Measurements from ENCODE around the gene PHF21A.
"Not testable (repeated sequence)": the region's sequence is repeated elsewhere in the genome, so short reads cannot be mapped to it uniquely, and the experiment has no call there.

The PHF21A gene

GRCh38 chr11:46026606-46027293 is 94.5 kb downstream of the PHF21A start:
- Histone ChIP-seq H3K4me2 (ENCODE audit: low read length) (no peak overlapping the region), H3K9ac (no peak overlapping the region), H3K79me2 (peaks cover 12% of the 10 kb centered on the region), H3K27me3 (ENCODE audit: control insufficient read depth, insufficient read depth, low read length) (no peaks in the 10 kb centered on the region), H3K4me3 (ENCODE audit: low read depth, low read length) (no peak overlapping the region), H2AFZ (no peak overlapping the region), H3K36me3 (ENCODE audit: control insufficient read depth, insufficient read depth, low read length) (no peaks in the 10 kb centered on the region), H3K27ac (peak overlapping the region; percentile 8), H3K9me3 (ENCODE audit: control insufficient read depth, low read length) (no peaks in the 10 kb centered on the region), H3K4me1 (peaks cover 15% of the 10 kb centered on the region)
- no peak for TF ChIP-seq CTCF (IDR thresholded peaks at IDR 0.05)

- Histone ChIP-seq H3K79me2 (no peaks in the 10 kb centered on the region), H3K4me3 (ENCODE audit: low read depth, low read length) (no peak overlapping the region), H3K9ac (no peak overlapping the region), H2AFZ (no peak overlapping the region), H3K9me3 (ENCODE audit: control insufficient read depth, low read length) (no peaks in the 10 kb centered on the region), H3K4me2 (ENCODE audit: low read length) (no peak overlapping the region), H3K4me1 (no peaks in the 10 kb centered on the region), H3K27ac (no peak overlapping the region), H3K36me3 (ENCODE audit: control insufficient read depth, insufficient read depth, low read length) (no peaks in the 10 kb centered on the region), H3K27me3 (ENCODE audit: control insufficient read depth, insufficient read depth, low read length) (no peaks in the 10 kb centered on the region)
- TF ChIP-seq CTCF (IDR thresholded peaks at IDR 0.05): no peak
These were observed 101.1 kb downstream of the PHF21A start for GRCh38 chr11:46020084-46020599.

GRCh38 chr11:46018651-46019050 is 102.6 kb downstream of the PHF21A start:
- no peaks in the 10 kb centered on the region for H3K4me1 ChIP-seq
- peaks cover 4% of the 10 kb centered on the region for H3K79me2 ChIP-seq
- no peak overlapping the region for H3K4me3 ChIP-seq (ENCODE audit: low read depth, low read length)
- no peaks in the 10 kb centered on the region for H3K27me3 ChIP-seq (ENCODE audit: control insufficient read depth, insufficient read depth, low read length)
- no peaks in the 10 kb centered on the region for H3K9me3 ChIP-seq (ENCODE audit: control insufficient read depth, low read length)
- H3K36me3 ChIP-seq (ENCODE audit: control insufficient read depth, insufficient read depth, low read length): no peaks in the 10 kb centered on the region
- no peak overlapping the region for H3K27ac ChIP-seq
- H3K4me2 ChIP-seq (ENCODE audit: low read length): no peak overlapping the region
- no peak for TF ChIP-seq CTCF (IDR thresholded peaks at IDR 0.05)
- no peak overlapping the region for H3K9ac ChIP-seq
- no peak overlapping the region for H2AFZ ChIP-seq

- Histone ChIP-seq H3K27ac (no peak overlapping the region), H3K79me2 (peaks cover 9% of the 10 kb centered on the region), H3K36me3 (ENCODE audit: control insufficient read depth, insufficient read depth, low read length) (no peaks in the 10 kb centered on the region), H3K27me3 (ENCODE audit: control insufficient read depth, insufficient read depth, low read length) (no peaks in the 10 kb centered on the region), H3K4me2 (ENCODE audit: low read length) (no peak overlapping the region), H2AFZ (no peak overlapping the region), H3K4me3 (ENCODE audit: low read depth, low read length) (no peak overlapping the region), H3K9ac (no peak overlapping the region), H3K9me3 (ENCODE audit: control insufficient read depth, low read length) (no peaks in the 10 kb centered on the region), H3K4me1 (no peaks in the 10 kb centered on the region)
- no peak for TF ChIP-seq CTCF (IDR thresholded peaks at IDR 0.05)
These were observed 103.9 kb downstream of the PHF21A start for GRCh38 chr11:46017341-46017740.

- peaks cover 11% of the 10 kb centered on the region for H3K79me2 ChIP-seq
- no peak overlapping the region for H3K9ac ChIP-seq
- H3K4me2 ChIP-seq (ENCODE audit: low read length): no peak overlapping the region
- H3K27me3 ChIP-seq (ENCODE audit: control insufficient read depth, insufficient read depth, low read length): no peaks in the 10 kb centered on the region
- peaks cover 6% of the 10 kb centered on the region for H3K4me1 ChIP-seq
- TF ChIP-seq CTCF (IDR thresholded peaks at IDR 0.05): no peak
- H3K9me3 ChIP-seq (ENCODE audit: control insufficient read depth, low read length): no peaks in the 10 kb centered on the region
- H3K4me3 ChIP-seq (ENCODE audit: low read depth, low read length): no peak overlapping the region
- no peak overlapping the region for H3K27ac ChIP-seq
- H3K36me3 ChIP-seq (ENCODE audit: control insufficient read depth, insufficient read depth, low read length): no peaks in the 10 kb centered on the region
- H2AFZ ChIP-seq: no peak overlapping the region
These were observed 105.3 kb downstream of the PHF21A start for GRCh38 chr11:46015941-46016340.

GRCh38 chr11:46014168-46014567 is 107.1 kb downstream of the PHF21A start:
- not testable (repeated sequence) for H3K27ac ChIP-seq; H2AFZ ChIP-seq; H3K9ac ChIP-seq; H3K4me1 ChIP-seq; H3K36me3 ChIP-seq (ENCODE audit: control insufficient read depth, insufficient read depth, low read length); H3K4me2 ChIP-seq (ENCODE audit: low read length); H3K9me3 ChIP-seq (ENCODE audit: control insufficient read depth, low read length); H3K4me3 ChIP-seq (ENCODE audit: low read depth, low read length); H3K27me3 ChIP-seq (ENCODE audit: control insufficient read depth, insufficient read depth, low read length)
- peaks cover 13% of the 10 kb centered on the region for H3K79me2 ChIP-seq
